ENCODE measurements around the gene AP4S1. TPM values are rescaled to one million over a fixed set of nuclear protein-coding genes. Genes with fewer than 3 reads are reported as not detected.

Gene AP4S1, protein sequence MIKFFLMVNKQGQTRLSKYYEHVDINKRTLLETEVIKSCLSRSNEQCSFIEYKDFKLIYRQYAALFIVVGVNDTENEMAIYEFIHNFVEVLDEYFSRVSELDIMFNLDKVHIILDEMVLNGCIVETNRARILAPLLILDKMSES
- 6.7 and 6.9 TPM in 2 replicates for total RNA-seq
- polyA plus RNA-seq (2012), result 7.0 TPM

DNA sequence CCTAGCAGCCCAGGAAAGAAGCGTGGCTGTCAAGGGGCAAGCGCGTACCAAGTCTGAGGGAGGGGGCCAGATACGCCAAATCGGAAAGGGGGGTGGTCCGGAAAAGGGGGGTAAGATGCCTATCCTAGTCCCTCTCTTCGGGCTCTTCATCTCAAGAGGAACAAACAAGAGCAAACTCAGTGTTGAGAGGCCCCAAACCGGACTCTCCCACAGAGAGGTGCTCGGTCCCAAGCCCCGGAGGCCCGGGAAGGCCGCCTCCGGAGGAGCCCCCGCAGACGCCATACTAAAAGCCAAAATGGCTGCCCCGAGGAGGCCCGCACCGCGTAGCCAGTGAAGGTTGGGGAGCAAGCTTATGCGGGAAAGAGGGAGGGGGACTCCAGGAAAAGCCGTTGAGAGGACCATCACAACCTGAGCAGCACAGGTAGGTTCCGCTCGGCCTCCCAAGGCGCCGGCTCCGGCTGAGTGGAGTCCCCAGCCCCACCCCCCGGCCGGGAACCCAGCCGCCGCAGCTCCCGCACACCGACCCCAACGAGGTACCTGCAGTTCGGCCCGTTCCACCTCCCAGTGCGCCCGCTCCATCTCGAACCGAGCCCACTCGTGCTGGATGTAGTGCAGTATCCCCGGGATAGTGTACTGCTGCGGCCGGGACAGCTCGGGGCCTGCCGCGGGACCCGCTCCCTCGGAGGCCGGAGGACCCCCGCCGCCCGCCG is at the start of gene AP4S1:
AP4S1 (plus strand) TSS at position 283 of the 710 bp plus-strand sequence. CDS start 40,548 bp downstream, outside the sequence.
- peak; percentile 46 for DNase-seq (ENCODE audit: low read depth)

- no peak for DNase-seq (ENCODE audit: low read depth)
Measured at GRCh38 chr14:30977752-30978151, 47.7 kb upstream of the AP4S1 start.

DNA sequence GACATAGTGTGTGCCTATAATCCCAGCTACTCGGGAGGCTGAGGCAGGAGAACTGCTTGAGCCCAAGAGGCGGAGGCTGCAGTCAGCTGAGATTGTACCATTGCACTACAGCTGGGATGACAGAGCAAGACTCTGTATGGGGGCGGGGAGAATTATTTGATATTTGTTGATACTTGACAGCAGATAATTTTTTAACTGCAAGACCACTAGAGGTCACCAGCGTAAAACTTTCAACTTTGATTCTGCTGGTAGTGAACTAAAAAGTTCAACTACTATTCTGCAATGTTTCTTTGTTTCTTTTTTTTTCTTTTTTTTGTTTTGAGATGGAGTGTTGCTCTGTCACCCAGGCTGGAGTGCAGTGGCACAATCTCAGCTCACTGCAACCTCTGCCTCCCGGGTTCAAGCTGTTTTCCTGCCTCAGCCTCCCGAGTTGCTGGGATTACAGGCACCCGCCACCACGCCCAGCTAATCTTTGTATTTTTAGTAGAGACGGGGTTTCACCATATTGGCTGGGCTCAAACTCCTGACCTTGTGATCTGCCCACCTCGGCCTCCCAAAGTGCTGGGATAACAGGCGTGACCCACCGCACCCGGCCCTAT is 45.2 kb upstream of the AP4S1 start:
- peak; percentile 87 for DNase-seq (ENCODE audit: low read depth)

DNA sequence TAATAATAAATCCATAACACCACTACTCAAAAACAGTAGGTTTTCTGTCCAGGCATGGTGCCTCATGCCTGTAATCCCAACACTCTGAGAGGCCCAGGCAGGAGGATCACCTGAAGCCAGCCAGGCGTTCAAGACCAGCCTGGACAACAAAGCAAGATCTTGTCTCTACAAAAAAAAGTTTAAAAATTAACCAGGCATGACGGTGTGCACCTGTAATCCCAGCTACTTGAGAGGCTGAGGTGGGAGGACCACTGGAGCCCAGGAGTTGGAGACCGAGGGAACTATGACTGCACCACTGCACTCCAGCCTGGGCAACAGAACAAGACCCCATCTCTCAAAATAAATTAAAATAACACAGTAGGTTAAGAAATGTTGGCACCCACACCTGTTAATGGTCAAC is 44.5 kb upstream of the AP4S1 start:
- DNase-seq (ENCODE audit: low read depth), result no peak

- DNase-seq (ENCODE audit: low read depth), result no peak
Measured at GRCh38 chr14:30982533-30982932, 42.9 kb upstream of the AP4S1 start.

GRCh38 chr14:30983858-30984257 is 41.6 kb upstream of the AP4S1 start:
- DNase-seq (ENCODE audit: low read depth), result no peak

GRCh38 chr14:30985796-30986195 is 39.7 kb upstream of the AP4S1 start:
- DNase-seq (ENCODE audit: low read depth), result peak; percentile 53

DNA sequence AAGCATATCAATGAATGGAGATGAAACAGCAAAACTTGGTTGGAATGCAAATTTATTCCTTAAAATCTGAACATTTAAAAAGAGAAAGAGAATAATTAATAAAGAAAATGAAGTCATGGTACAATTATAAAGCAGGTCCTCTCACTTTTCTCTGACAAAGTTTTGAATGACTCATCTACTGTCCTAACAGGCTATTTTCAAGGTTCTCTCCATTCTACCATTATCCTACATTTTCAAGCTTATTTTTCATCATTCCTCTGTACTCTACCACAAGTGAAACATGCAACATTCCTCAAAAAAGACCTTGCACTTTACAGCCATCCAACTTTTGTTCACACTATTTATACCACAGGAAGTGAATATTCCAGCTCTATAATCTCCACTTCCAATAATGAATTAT is 36.9 kb upstream of the AP4S1 start:
- DNase-seq (ENCODE audit: low read depth), result peak; percentile 13

DNA sequence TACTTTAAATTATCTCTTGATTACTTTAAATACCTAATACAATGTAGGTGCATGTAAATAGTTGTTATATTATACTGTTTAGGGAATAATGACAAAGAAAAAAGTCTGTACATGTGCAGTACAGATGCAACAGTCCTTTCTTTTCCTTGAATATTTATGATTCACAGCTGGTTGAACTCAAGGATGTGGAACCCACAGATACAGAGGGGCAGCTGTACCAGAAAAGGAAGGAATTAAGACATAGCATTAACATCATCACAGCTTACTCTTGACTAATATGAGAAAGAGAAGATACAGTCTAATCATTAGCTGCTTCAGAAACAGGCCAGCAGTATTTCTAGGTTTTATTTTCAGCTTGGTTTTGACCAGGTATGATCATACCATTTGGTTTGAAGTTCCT is 34.7 kb upstream of the AP4S1 start:
- DNase-seq (ENCODE audit: low read depth), result peak; percentile 18

- no peak for DNase-seq (ENCODE audit: low read depth)
Measured at GRCh38 chr14:30991408-30991807, 34.0 kb upstream of the AP4S1 start.

- no peak for DNase-seq (ENCODE audit: low read depth)
Measured at GRCh38 chr14:30993071-30993470, 32.4 kb upstream of the AP4S1 start.

DNA sequence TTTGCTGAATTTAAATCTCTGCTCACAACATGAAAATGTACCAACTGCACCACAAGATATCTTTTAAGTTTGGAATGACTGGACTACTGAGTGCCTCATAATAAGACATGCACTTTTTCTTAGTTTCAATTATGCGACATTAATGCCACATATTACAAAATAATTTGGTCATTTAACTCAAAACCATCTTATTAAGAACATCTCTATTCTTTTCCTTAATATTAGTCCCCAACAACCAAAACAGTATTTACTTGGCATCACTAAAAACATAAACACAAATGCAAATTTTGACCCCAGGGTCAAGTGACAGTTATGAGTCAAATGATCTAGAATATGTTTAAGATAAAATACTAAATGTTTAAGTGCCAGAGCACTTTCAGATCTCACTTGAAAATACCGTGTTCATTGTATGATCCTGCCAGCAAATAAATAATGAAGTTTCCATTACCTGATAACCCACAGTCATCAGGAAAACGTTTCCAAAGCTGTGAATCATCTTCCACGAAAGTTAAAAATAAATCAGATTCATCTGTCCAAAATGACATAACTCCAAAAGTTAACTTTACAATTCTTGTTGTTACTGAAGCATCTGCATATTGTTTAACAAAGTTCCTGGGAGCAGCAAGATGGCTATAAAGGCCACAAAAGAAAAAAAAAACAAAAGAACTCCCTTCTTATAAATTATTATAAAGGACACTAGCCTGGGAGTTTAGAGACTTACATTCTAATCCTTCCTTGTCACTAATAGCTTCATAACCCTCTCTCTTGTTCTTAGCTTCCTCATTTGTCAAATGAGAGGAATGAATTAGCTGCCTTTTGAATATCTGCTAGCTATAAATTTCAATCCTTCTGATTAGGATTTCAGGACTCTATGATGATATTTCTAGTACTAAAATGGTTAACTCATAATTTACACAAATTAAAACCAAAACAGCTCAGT is 30.5 kb upstream of the AP4S1 start:
- DNase-seq (ENCODE audit: low read depth), result peak; percentile 70

DNA sequence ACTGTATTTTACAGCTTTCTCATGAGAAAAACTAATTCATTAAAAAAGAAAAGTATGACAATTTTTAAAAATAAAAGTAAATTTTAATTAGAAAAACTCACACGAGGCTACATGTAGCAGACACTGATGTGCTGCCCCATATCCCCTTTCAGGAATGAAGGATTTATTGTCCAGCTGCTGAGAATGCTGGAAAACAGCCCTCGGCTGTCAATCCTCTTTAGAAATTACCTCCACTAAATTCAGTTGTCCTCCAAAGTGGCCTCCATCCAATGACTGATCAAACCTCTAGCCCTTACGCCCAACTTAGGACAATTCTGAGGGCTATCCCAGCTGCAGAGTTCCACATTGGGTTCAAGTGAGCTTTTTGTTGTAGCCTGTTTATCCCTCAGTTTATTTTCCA is 29.8 kb upstream of the AP4S1 start:
- peak; percentile 61 for DNase-seq (ENCODE audit: low read depth)

DNA sequence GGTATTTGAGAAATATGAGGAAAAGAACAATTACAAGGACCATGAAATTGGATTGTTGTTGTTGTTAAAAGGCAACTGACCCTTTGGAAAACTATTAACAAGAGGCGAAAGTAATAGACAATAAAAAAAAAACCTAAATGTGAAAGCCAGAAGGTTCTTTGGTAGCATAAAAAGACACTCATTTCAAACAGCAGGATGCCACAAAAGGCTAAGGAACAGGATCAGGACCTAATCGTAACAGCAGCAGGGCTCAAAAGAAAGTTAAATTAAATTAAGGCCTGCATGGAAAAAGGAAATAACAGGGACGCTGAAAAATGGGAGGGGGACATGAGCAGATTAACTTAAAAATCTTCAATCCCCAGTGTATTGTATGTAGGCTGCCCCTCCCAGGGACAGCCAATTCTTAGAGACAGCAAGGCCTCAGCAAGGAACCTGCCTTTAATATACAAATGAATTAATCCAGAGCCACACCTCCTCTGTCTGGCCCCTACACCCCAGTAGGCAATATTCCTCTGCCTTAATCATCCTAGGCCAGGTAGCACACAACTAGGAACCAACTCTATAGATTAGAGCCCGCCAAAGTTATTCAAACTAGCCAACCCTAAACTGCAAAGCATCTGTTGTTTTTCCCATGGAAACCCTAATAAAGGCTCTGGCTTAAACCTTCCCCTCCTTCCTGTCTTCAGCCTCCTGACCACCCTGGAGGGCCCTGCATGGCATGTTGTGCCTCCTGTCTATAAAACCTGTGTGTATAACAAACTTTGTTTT is 28.4 kb upstream of the AP4S1 start:
- no peak for DNase-seq (ENCODE audit: low read depth)

- DNase-seq (ENCODE audit: low read depth), result peak; percentile 23
Measured at GRCh38 chr14:30998100-30998706, 27.2 kb upstream of the AP4S1 start.

GRCh38 chr14:30999038-30999773 is 26.2 kb upstream of the AP4S1 start:
- no peak for DNase-seq (ENCODE audit: low read depth)

DNA sequence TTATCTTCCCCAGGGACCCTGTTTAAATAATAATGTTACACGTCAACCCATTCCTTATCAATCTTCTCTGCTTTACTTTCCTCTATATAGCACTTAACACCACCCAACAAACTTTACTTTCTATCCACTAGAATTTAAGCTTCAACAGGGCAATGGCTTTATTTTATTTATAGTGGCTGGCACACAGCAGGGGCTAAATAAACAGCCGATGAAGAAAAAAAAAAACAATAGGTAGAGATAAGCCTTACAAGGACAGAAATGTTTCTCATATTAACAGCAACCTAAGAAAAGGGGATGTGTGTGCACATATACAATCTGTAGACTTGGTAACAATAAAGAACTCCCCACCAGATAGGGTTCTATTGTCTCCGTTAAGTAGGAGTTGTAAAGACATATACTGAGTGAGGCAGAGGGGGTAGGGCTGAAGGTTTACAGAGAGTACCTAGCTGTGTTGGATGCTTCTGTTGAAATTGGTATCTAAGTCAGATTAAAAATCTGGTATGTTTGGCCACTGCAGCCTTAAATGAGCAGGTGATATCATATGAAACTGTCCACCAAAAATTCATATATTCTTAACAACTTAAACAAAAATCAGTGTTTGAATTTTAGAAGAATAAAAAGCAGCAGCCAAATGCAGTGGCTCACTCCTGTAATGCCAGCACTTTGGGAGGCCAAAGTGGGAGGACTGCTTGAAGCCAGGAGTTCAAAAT is 24.7 kb upstream of the AP4S1 start:
- no peak for DNase-seq (ENCODE audit: low read depth)

GRCh38 chr14:31001339-31001658 is 24.1 kb upstream of the AP4S1 start:
- no peak for DNase-seq (ENCODE audit: low read depth)

- no peak for DNase-seq (ENCODE audit: low read depth)
Measured at GRCh38 chr14:31003284-31003683, 22.2 kb upstream of the AP4S1 start.

Data from myocyte (in vitro differentiated cells).